Measurements from ENCODE around the gene ZMYND11.

GRCh38 chr10:200405-200804 is 65.2 kb downstream of the ZMYND11 start:
- TF ChIP-seq, protein P1, sequence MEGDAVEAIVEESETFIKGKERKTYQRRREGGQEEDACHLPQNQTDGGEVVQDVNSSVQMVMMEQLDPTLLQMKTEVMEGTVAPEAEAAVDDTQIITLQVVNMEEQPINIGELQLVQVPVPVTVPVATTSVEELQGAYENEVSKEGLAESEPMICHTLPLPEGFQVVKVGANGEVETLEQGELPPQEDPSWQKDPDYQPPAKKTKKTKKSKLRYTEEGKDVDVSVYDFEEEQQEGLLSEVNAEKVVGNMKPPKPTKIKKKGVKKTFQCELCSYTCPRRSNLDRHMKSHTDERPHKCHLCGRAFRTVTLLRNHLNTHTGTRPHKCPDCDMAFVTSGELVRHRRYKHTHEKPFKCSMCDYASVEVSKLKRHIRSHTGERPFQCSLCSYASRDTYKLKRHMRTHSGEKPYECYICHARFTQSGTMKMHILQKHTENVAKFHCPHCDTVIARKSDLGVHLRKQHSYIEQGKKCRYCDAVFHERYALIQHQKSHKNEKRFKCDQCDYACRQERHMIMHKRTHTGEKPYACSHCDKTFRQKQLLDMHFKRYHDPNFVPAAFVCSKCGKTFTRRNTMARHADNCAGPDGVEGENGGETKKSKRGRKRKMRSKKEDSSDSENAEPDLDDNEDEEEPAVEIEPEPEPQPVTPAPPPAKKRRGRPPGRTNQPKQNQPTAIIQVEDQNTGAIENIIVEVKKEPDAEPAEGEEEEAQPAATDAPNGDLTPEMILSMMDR (IDR thresholded peaks at IDR 0.05; ENCODE audit: low read depth, low read length, poor library complexity, severe bottlenecking): no peak
- TF ChIP-seq EZH2phosphoT487 (IDR thresholded peaks at IDR 0.05; ENCODE audit: borderline replicate concordance, low read length): no peak
